Tibial nerve (tissue), 3 donors: ENCODE measurements around the gene PAM16.

Source experiments
- CTCF ChIP-seq, 5 experiments: fragments of 200-600 bp in 3 of 5; fragments of 450-650 bp in 2 of 5; sonication (generic) in 3 of 5; IDR thresholded peaks; one replicate each; pipeline ENCODE4 v1.5.1; 2016 to 2019; ENCODE audit warnings: antibody characterized with exemption in 5 of 5, mild to moderate bottlenecking in 3 of 5, moderate library complexity in 2 of 5
- POLR2A ChIP-seq, 2 donors: fragments of 450-650 bp; IDR thresholded peaks; one replicate each; pipeline ENCODE4 v1.6.1; 2017; ENCODE audit warnings: antibody characterized with exemption in 2 of 2, mild to moderate bottlenecking in 2 of 2, moderate library complexity in 2 of 2

GRCh38 chr16:4376126-4376892 is 25.2 kb upstream of the PAM16 start:
- no peak for TF ChIP-seq CTCF (IDR thresholded peaks at IDR 0.05)
- TF ChIP-seq POLR2A (IDR thresholded peaks at IDR 0.05), result no peak
